ENCODE data around the gene SYT1. TPM values are rescaled to one million over a fixed set of nuclear protein-coding genes. Genes with fewer than 3 reads are reported as not detected.

SYT1 gene
- total and polyA plus RNA-seq, 2 donors (not counting 3 experiments of a cell fraction or from before 2014, with no cell fraction given) = 3.2 to 15.3 TPM

DNA sequence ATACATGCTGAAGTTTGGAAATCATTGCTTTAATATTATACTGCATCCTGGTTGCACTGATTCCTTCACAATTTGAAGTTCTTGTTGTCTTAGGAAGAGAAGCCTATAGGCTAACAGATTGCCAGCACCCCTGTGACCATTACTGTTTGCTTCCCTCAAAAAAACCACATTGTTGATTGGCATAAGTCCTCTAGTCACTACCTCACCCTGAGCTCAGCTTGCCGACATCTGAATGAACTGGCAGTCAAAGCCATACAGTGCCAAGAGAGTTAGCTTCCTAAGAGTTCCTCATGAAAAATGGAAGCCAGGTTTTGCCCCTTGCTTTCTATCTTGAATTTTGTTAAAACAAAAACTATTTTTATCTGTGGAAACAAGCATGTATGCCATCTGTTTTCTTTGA lies 276.1 kb downstream of the SYT1 start:
- Histone ChIP-seq H3K79me2 (ENCODE audit: control insufficient read depth, insufficient read depth, low read length) (no peaks in the 10 kb centered on the region), H3K27me3 (ENCODE audit: control insufficient read depth in 2 of 2, insufficient read depth in 2 of 2, low read length in 2 of 2) (no peaks in the 10 kb centered on the region), H3K4me1 (ENCODE audit: control insufficient read depth, extremely low read depth, insufficient read depth, low read length) (no peaks in the 10 kb centered on the region), H3K36me3 (ENCODE audit: control insufficient read depth in 2 of 2, extremely low read depth in 1 of 2, insufficient read depth in 2 of 2, low read length in 2 of 2) (no peaks in the 10 kb centered on the region), H3K27ac (ENCODE audit: insufficient read depth, low read depth, low read length) (no peak overlapping the region), H2AFZ (ENCODE audit: low read depth, low read length) (no peak overlapping the region), H4K20me1 (replicated peaks; ENCODE audit: control insufficient read depth, extremely low read depth, insufficient read depth, low read length) (no peaks in the 10 kb centered on the region), H3K9me1 (replicated peaks; ENCODE audit: control insufficient read depth, extremely low read depth, insufficient read depth, low read length) (no peaks in the 10 kb centered on the region), H3K4me3 (replicated peaks in 1 of 3; ENCODE audit: insufficient read depth in 1 of 3, low read depth in 1 of 3, low read length in 3 of 3) (no peak overlapping the region), H3K9me3 (replicated peaks; ENCODE audit: control insufficient read depth, insufficient read depth, low read length) (no peaks in the 10 kb centered on the region), H3K4me2 (ENCODE audit: insufficient read depth, low read length) (no peak overlapping the region), H3K9ac (replicated peaks; ENCODE audit: extremely low read depth, insufficient read depth, low read length) (no peak overlapping the region)
- ChIA-PET POLR2A (no interaction called here), CTCF (no interaction called here)
- FAIRE-seq (no peak), DNase-seq (ENCODE audit: low read depth, low spot score) (no peak)
- intact Hi-C loops (cut with micrococcal nuclease) = no loop called here
- dilution Hi-C loops (cut with MboI; ENCODE audit: extremely low pct_ligation_motif_present, low sequenced_read_pairs) = no loop called here
- TF ChIP-seq POLR2AphosphoS5 (IDR thresholded peaks at IDR 0.05; ENCODE audit: insufficient read depth, low read depth, low read length) (no peak), JUN (IDR thresholded peaks at IDR 0.05; ENCODE audit: borderline replicate concordance, insufficient read depth, insufficient read length, low read depth) (no peak), GATA2 (IDR thresholded peaks at IDR 0.05; ENCODE audit: insufficient read depth, insufficient read length, low read depth, low read length) (no peak), POLR2A (IDR thresholded peaks at IDR 0.05; ENCODE audit: low read depth, low read length) (no peak), FOS (IDR thresholded peaks at IDR 0.05; ENCODE audit: borderline replicate concordance, insufficient read depth, low read length) (no peak)
- TF ChIP-seq, protein P1, sequence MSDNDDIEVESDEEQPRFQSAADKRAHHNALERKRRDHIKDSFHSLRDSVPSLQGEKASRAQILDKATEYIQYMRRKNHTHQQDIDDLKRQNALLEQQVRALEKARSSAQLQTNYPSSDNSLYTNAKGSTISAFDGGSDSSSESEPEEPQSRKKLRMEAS (IDR thresholded peaks at IDR 0.05; ENCODE audit: insufficient read depth, insufficient read length) = no peak
- no TSS peak for BruUV-seq (replicated peaks)

DNA sequence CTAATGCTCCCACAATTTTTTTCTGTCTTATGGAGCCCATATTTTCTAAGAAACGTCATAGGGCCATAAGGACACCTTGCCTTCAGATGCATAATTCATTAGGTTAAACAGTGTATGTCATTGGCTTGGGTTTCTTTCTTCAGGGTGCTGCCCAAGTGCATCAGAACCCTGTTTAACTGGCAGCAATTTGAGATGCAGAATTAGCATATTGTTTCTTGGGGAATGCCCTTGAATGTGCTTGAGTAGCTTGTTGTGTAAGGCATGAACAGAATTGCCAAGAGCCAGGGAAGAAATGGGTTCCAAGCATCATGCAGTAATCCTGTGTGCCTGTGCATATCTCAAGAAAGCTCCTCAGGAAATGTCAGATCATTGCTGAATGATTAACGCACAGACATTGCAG lies 277.2 kb downstream of the SYT1 start:
- Histone ChIP-seq H3K27me3 (ENCODE audit: control insufficient read depth in 2 of 2, insufficient read depth in 2 of 2, low read length in 2 of 2) (no peaks in the 10 kb centered on the region), H3K4me2 (ENCODE audit: insufficient read depth, low read length) (no peak overlapping the region), H3K4me3 (replicated peaks in 1 of 3; ENCODE audit: insufficient read depth in 1 of 3, low read depth in 1 of 3, low read length in 3 of 3) (no peak overlapping the region), H3K4me1 (ENCODE audit: control insufficient read depth, extremely low read depth, insufficient read depth, low read length) (no peaks in the 10 kb centered on the region), H3K79me2 (ENCODE audit: control insufficient read depth, insufficient read depth, low read length) (no peaks in the 10 kb centered on the region), H3K9ac (replicated peaks; ENCODE audit: extremely low read depth, insufficient read depth, low read length) (no peak overlapping the region), H3K9me3 (replicated peaks; ENCODE audit: control insufficient read depth, insufficient read depth, low read length) (no peaks in the 10 kb centered on the region), H3K36me3 (ENCODE audit: control insufficient read depth in 2 of 2, extremely low read depth in 1 of 2, insufficient read depth in 2 of 2, low read length in 2 of 2) (no peaks in the 10 kb centered on the region), H3K9me1 (replicated peaks; ENCODE audit: control insufficient read depth, extremely low read depth, insufficient read depth, low read length) (no peaks in the 10 kb centered on the region), H4K20me1 (replicated peaks; ENCODE audit: control insufficient read depth, extremely low read depth, insufficient read depth, low read length) (no peaks in the 10 kb centered on the region), H3K27ac (ENCODE audit: insufficient read depth, low read depth, low read length) (no peak overlapping the region), H2AFZ (ENCODE audit: low read depth, low read length) (no peak overlapping the region)
- FAIRE-seq = no peak
- BruUV-seq (replicated peaks) = no TSS peak
- dilution Hi-C loops (cut with MboI; ENCODE audit: extremely low pct_ligation_motif_present, low sequenced_read_pairs) = no loop called here
- CTCF ChIA-PET = interaction anchor here (1.4 kb wide), 1 partner anchor 27 kb away, joined by 3 read pairs; no protein-coding TSS in a partner anchor
- TF ChIP-seq GATA2 (IDR thresholded peaks at IDR 0.05; ENCODE audit: insufficient read depth, insufficient read length, low read depth, low read length) (no peak), FOS (IDR thresholded peaks at IDR 0.05; ENCODE audit: borderline replicate concordance, insufficient read depth, low read length) (no peak), CTCF (IDR thresholded peaks at IDR 0.05; ENCODE audit: extremely low read depth in 1 of 2, insufficient read depth in 1 of 2, low read depth in 1 of 2, low read length in 2 of 2) (no peak)
- no peak for DNase-seq (ENCODE audit: low read depth, low spot score)
- POLR2A ChIA-PET = no interaction called here
- intact Hi-C loops (cut with micrococcal nuclease) = no loop called here

Measured in endothelial cell of umbilical vein (primary cell).